CD4-positive, alpha-beta T cell treated with Interleukin-4 for 4 hours (primary cell): ENCODE results near the gene ZNF552.

Experiments used
- DNase-seq: peaks from one replicate; pipeline ENCODE4 v3.0.0-alpha.2; 2020

Gene ZNF552

GRCh38 chr19:57771417-57771816 is 43.3 kb downstream of the ZNF552 start:
- no peak for DNase-seq

GRCh38 chr19:57769345-57770131 is 45.2 kb downstream of the ZNF552 start, which contains the start of gene ZNF586:
Gene ZNF586 (plus strand): TSS chr19:57769676. CDS start chr19:57769843, 167 bp downstream.
- DNase-seq = peak; percentile 89

- no peak for DNase-seq
Observed at GRCh38 chr19:57759096-57759495, 55.6 kb downstream of the ZNF552 start.

GRCh38 chr19:57757941-57758340 is 56.8 kb downstream of the ZNF552 start:
- DNase-seq = no peak
